ENCODE data around the gene TMEFF1. TPM values are rescaled to one million over a fixed set of nuclear protein-coding genes. Genes with fewer than 3 reads are reported as not detected.

Gene TMEFF1
- polyA plus RNA-seq, 4 donors = 0.30 to 0.90 TPM; not detected in 2

- no peaks in the 10 kb centered on the region for H3K27me3 ChIP-seq (ENCODE audit: control insufficient read depth in 3 of 3, insufficient read depth in 3 of 3, low read length in 3 of 3)
- FAIRE-seq = no peak
- no peak overlapping the region for H3K27ac ChIP-seq (ENCODE audit: low read depth in 1 of 3, low read length in 2 of 3)
- H3K4me3 ChIP-seq (ENCODE audit: low read depth in 1 of 3, low read length in 3 of 3) = no peak overlapping the region
- DNase-seq = no peak
- WGBS, 3 donors = 85 to 97% (median 89%) methylated on average over 1 of the region's 1 CpG
- H3K36me3 ChIP-seq (ENCODE audit: control insufficient read depth in 3 of 3, insufficient read depth in 2 of 3, low read depth in 1 of 3, low read length in 3 of 3) = no peaks in the 10 kb centered on the region
- H3K9me3 ChIP-seq (ENCODE audit: control insufficient read depth in 2 of 2, insufficient read depth in 1 of 2, low read depth in 1 of 2, low read length in 1 of 2) = no peaks in the 10 kb centered on the region
- no peaks in the 10 kb centered on the region for H3K4me1 ChIP-seq (ENCODE audit: control insufficient read depth in 3 of 3, insufficient read depth in 2 of 3, low read depth in 1 of 3, low read length in 2 of 3)
Observed at GRCh38 chr9:100578610-100579009, 105.7 kb downstream of the TMEFF1 start.

DNA sequence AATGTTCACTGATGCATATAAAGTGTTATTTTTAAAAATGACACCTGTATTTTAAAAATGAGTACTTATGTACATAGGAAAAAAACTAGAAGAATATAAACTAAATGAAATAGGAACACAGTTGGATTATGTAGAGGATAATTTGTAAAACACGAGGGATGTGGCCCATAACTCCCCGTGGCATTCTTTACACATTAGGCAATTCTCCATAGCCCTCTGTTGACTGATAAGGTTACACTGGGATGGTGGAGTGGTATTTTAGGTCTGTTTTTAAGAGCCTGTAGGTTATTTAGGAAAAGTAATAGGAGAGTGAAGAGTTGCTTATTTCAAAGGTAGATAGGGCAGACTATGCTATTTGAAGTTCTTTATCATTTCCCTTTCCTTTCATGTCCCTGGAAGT lies 106.7 kb downstream of the TMEFF1 start:
- H3K9me3 ChIP-seq (ENCODE audit: control insufficient read depth in 2 of 2, insufficient read depth in 1 of 2, low read depth in 1 of 2, low read length in 1 of 2) = no peaks in the 10 kb centered on the region
- no peaks in the 10 kb centered on the region for H3K27me3 ChIP-seq (ENCODE audit: control insufficient read depth in 3 of 3, insufficient read depth in 3 of 3, low read length in 3 of 3)
- 85 to 92% (median 91%) methylated on average over 2 of the region's 2 CpGs for WGBS, 3 donors
- H3K4me1 ChIP-seq (ENCODE audit: control insufficient read depth in 3 of 3, insufficient read depth in 2 of 3, low read depth in 1 of 3, low read length in 2 of 3) = no peaks in the 10 kb centered on the region
- H3K4me3 ChIP-seq (ENCODE audit: low read depth in 1 of 3, low read length in 3 of 3) = no peak overlapping the region
- no peaks in the 10 kb centered on the region for H3K36me3 ChIP-seq (ENCODE audit: control insufficient read depth in 3 of 3, insufficient read depth in 2 of 3, low read depth in 1 of 3, low read length in 3 of 3)
- no peak overlapping the region for H3K27ac ChIP-seq (ENCODE audit: low read depth in 1 of 3, low read length in 2 of 3)
- no peak for FAIRE-seq
- DNase-seq = no peak

DNA sequence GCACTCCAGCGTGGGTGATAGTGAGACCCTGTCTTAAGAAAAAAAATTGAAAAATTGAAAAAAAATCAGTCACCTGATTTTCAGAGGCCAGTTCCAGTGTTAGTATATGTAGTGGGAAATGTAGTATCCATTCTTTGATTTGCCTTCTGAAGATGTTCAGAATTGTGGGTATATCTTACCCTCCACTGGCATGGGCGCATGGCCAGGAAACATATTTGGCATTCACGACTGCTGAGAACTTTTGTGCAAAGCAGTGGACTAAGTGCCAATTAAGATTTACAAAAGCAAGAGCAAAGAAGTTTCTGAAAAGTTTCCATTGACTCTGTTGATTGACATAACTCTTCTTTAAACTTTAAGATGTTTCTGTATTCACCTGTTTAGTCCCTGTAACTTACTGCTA lies 107.3 kb downstream of the TMEFF1 start:
- H3K36me3 ChIP-seq (ENCODE audit: control insufficient read depth in 3 of 3, insufficient read depth in 2 of 3, low read depth in 1 of 3, low read length in 3 of 3) = no peaks in the 10 kb centered on the region
- FAIRE-seq (no peak), DNase-seq (no peak)
- no peaks in the 10 kb centered on the region for H3K27me3 ChIP-seq (ENCODE audit: control insufficient read depth in 3 of 3, insufficient read depth in 3 of 3, low read length in 3 of 3)
- 76 to 81% (median 81%) methylated on average over 3 of the region's 3 CpGs for WGBS, 3 donors
- H3K4me3 ChIP-seq (ENCODE audit: low read depth in 1 of 3, low read length in 3 of 3) = no peak overlapping the region
- no peaks in the 10 kb centered on the region for H3K4me1 ChIP-seq (ENCODE audit: control insufficient read depth in 3 of 3, insufficient read depth in 2 of 3, low read depth in 1 of 3, low read length in 2 of 3)
- no peaks in the 10 kb centered on the region for H3K9me3 ChIP-seq (ENCODE audit: control insufficient read depth in 2 of 2, insufficient read depth in 1 of 2, low read depth in 1 of 2, low read length in 1 of 2)
- no peak overlapping the region for H3K27ac ChIP-seq (ENCODE audit: low read depth in 1 of 3, low read length in 2 of 3)

DNA sequence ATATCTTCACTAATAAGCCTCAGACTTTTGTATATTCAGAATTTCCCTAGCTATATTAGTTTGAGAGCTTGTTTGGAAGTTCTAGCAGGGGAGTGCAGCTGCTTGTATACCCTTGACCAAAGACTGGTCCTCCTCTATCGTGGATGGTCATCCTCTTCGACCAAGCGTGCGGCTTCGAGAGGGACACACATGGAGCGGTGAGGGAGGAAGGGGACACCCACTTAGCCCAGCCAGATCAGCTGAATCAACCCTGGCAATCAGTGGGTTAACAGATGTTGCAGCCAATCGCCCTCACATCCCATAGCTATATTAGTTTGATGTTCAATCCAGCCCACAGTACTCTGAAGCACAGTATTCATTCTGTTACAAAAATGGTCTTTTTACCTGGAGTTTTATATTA lies 108.1 kb downstream of the TMEFF1 start:
- Histone ChIP-seq H3K4me1 (ENCODE audit: control insufficient read depth in 3 of 3, insufficient read depth in 2 of 3, low read depth in 1 of 3, low read length in 2 of 3) (no peaks in the 10 kb centered on the region), H3K27ac (ENCODE audit: low read depth in 1 of 3, low read length in 2 of 3) (no peak overlapping the region), H3K4me3 (ENCODE audit: low read depth in 1 of 3, low read length in 3 of 3) (no peak overlapping the region), H3K27me3 (ENCODE audit: control insufficient read depth in 3 of 3, insufficient read depth in 3 of 3, low read length in 3 of 3) (no peaks in the 10 kb centered on the region), H3K36me3 (ENCODE audit: control insufficient read depth in 3 of 3, insufficient read depth in 2 of 3, low read depth in 1 of 3, low read length in 3 of 3) (no peaks in the 10 kb centered on the region), H3K9me3 (ENCODE audit: control insufficient read depth in 2 of 2, insufficient read depth in 1 of 2, low read depth in 1 of 2, low read length in 1 of 2) (no peaks in the 10 kb centered on the region)
- 87 to 92% (median 92%) methylated on average over 7 of the region's 7 CpGs for WGBS, 3 donors
- no peak for DNase-seq
- FAIRE-seq = no peak

GRCh38 chr9:100581661-100582060 lies 108.7 kb downstream of the TMEFF1 start:
- Histone ChIP-seq H3K36me3 (ENCODE audit: control insufficient read depth in 3 of 3, insufficient read depth in 2 of 3, low read depth in 1 of 3, low read length in 3 of 3) (no peaks in the 10 kb centered on the region), H3K4me3 (ENCODE audit: low read depth in 1 of 3, low read length in 3 of 3) (no peak overlapping the region), H3K27me3 (ENCODE audit: control insufficient read depth in 3 of 3, insufficient read depth in 3 of 3, low read length in 3 of 3) (no peaks in the 10 kb centered on the region), H3K4me1 (ENCODE audit: control insufficient read depth in 3 of 3, insufficient read depth in 2 of 3, low read depth in 1 of 3, low read length in 2 of 3) (no peaks in the 10 kb centered on the region), H3K9me3 (ENCODE audit: control insufficient read depth in 2 of 2, insufficient read depth in 1 of 2, low read depth in 1 of 2, low read length in 1 of 2) (no peaks in the 10 kb centered on the region), H3K27ac (ENCODE audit: low read depth in 1 of 3, low read length in 2 of 3) (no peak overlapping the region)
- no peak for FAIRE-seq
- DNase-seq = no peak
- WGBS, 3 donors = 14 to 68% (median 39%) methylated on average over 4 of the region's 4 CpGs

DNA sequence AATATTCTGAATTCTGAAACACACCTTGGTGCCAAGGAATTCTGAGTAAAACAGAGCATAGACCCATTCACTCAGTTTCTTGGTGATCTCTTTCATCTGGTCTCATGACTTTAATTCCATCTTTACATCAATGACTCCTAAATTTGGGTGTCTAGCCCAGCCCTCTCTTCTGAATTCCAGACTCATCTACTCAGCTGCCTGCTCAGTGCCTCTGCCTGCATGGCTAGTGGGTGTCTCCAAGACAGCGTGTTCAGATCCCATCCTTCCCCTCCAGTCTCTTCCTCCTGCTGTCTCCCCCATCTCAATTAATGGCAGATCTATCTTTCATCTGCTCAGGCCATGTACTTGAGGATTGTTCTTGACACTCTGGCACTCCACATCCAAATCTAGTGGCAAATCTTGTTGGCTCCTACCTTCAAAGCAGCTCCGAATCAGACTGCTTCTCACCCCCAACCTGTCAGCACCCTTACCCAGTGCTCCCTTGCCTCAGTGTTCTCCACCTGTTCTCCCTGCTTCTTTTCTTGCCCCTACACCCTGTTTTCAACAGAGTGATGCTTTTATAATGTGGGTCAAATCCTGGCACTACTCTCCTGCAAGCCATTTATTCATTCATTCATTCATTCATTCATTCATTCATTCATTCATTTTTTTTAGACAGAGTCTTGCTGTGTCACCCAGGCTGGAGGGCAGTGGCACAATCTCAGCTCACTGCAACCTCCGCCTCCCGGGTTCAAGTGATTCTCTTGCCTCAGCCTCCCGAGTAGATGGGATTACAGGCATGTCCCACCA lies 110.3 kb downstream of the TMEFF1 start:
- Histone ChIP-seq H3K4me1 (ENCODE audit: control insufficient read depth in 3 of 3, insufficient read depth in 2 of 3, low read depth in 1 of 3, low read length in 2 of 3) (no peaks in the 10 kb centered on the region), H3K36me3 (ENCODE audit: control insufficient read depth in 3 of 3, insufficient read depth in 2 of 3, low read depth in 1 of 3, low read length in 3 of 3) (no peaks in the 10 kb centered on the region), H3K27me3 (ENCODE audit: control insufficient read depth in 3 of 3, insufficient read depth in 3 of 3, low read length in 3 of 3) (no peaks in the 10 kb centered on the region), H3K4me3 (ENCODE audit: low read depth in 1 of 3, low read length in 3 of 3) (no peak overlapping the region), H3K9me3 (ENCODE audit: control insufficient read depth in 2 of 2, insufficient read depth in 1 of 2, low read depth in 1 of 2, low read length in 1 of 2) (no peaks in the 10 kb centered on the region), H3K27ac (ENCODE audit: low read depth in 1 of 3, low read length in 2 of 3) (no peak overlapping the region)
- 87 to 93% (median 92%) methylated on average over 5 of the region's 5 CpGs for WGBS, 3 donors
- no peak for FAIRE-seq
- no peak for DNase-seq

- Histone ChIP-seq H3K27ac (ENCODE audit: low read depth in 1 of 3, low read length in 2 of 3) (no peak overlapping the region), H3K9me3 (ENCODE audit: control insufficient read depth in 2 of 2, insufficient read depth in 1 of 2, low read depth in 1 of 2, low read length in 1 of 2) (no peaks in the 10 kb centered on the region), H3K4me1 (ENCODE audit: control insufficient read depth in 3 of 3, insufficient read depth in 2 of 3, low read depth in 1 of 3, low read length in 2 of 3) (no peaks in the 10 kb centered on the region), H3K36me3 (ENCODE audit: control insufficient read depth in 3 of 3, insufficient read depth in 2 of 3, low read depth in 1 of 3, low read length in 3 of 3) (no peaks in the 10 kb centered on the region), H3K27me3 (ENCODE audit: control insufficient read depth in 3 of 3, insufficient read depth in 3 of 3, low read length in 3 of 3) (no peaks in the 10 kb centered on the region), H3K4me3 (ENCODE audit: low read depth in 1 of 3, low read length in 3 of 3) (no peak overlapping the region)
- no peak for FAIRE-seq
- 91 to 96% (median 95%) methylated on average over 4 of the region's 4 CpGs for WGBS, 3 donors
- DNase-seq = no peak
Observed at GRCh38 chr9:100584951-100585350, 112.0 kb downstream of the TMEFF1 start.

- 79 to 89% (median 82%) methylated on average over 7 of the region's 7 CpGs for WGBS, 3 donors
- H3K9me3 ChIP-seq (ENCODE audit: control insufficient read depth in 2 of 2, insufficient read depth in 1 of 2, low read depth in 1 of 2, low read length in 1 of 2) = no peaks in the 10 kb centered on the region
- FAIRE-seq = no peak
- DNase-seq = no peak
- no peaks in the 10 kb centered on the region for H3K27me3 ChIP-seq (ENCODE audit: control insufficient read depth in 3 of 3, insufficient read depth in 3 of 3, low read length in 3 of 3)
- H3K4me3 ChIP-seq (ENCODE audit: low read depth in 1 of 3, low read length in 3 of 3) = no peak overlapping the region
- no peaks in the 10 kb centered on the region for H3K4me1 ChIP-seq (ENCODE audit: control insufficient read depth in 3 of 3, insufficient read depth in 2 of 3, low read depth in 1 of 3, low read length in 2 of 3)
- H3K27ac ChIP-seq (ENCODE audit: low read depth in 1 of 3, low read length in 2 of 3) = no peak overlapping the region
- H3K36me3 ChIP-seq (ENCODE audit: control insufficient read depth in 3 of 3, insufficient read depth in 2 of 3, low read depth in 1 of 3, low read length in 3 of 3) = no peaks in the 10 kb centered on the region
Observed at GRCh38 chr9:100586093-100586492, 113.1 kb downstream of the TMEFF1 start.

GRCh38 chr9:100587375-100587774 lies 114.4 kb downstream of the TMEFF1 start:
- no peak overlapping the region for H3K27ac ChIP-seq (ENCODE audit: low read depth in 1 of 3, low read length in 2 of 3)
- no peaks in the 10 kb centered on the region for H3K4me1 ChIP-seq (ENCODE audit: control insufficient read depth in 3 of 3, insufficient read depth in 2 of 3, low read depth in 1 of 3, low read length in 2 of 3)
- DNase-seq (no peak), FAIRE-seq (no peak)
- no peak overlapping the region for H3K4me3 ChIP-seq (ENCODE audit: low read depth in 1 of 3, low read length in 3 of 3)
- 24 to 63% (median 46%) methylated on average over 9 of the region's 9 CpGs for WGBS, 3 donors
- no peaks in the 10 kb centered on the region for H3K27me3 ChIP-seq (ENCODE audit: control insufficient read depth in 3 of 3, insufficient read depth in 3 of 3, low read length in 3 of 3)
- H3K36me3 ChIP-seq (ENCODE audit: control insufficient read depth in 3 of 3, insufficient read depth in 2 of 3, low read depth in 1 of 3, low read length in 3 of 3) = no peaks in the 10 kb centered on the region
- no peaks in the 10 kb centered on the region for H3K9me3 ChIP-seq (ENCODE audit: control insufficient read depth in 2 of 2, insufficient read depth in 1 of 2, low read depth in 1 of 2, low read length in 1 of 2)
